HG02763 (cell line): Measurements from ENCODE around the gene TSPAN2.
"Not testable (repeated sequence)": the region's sequence is repeated elsewhere in the genome, so short reads cannot be mapped to it uniquely, and the experiment has no call there.

Experiments
- ATAC-seq: cut with Tn5 transposase; IDR thresholded peaks from one replicate; pipeline ENCODE4 v1.9.1; 2021; ENCODE audit warnings: mild to moderate bottlenecking, moderate library complexity; ENCODE audit not compliant: unreplicated experiment

Gene TSPAN2

GRCh38 chr1:115046751-115047150 is 42.6 kb downstream of the TSPAN2 start:
- no peak for ATAC-seq

GRCh38 chr1:115041654-115042053 is 47.6 kb downstream of the TSPAN2 start:
- no peak for ATAC-seq

- ATAC-seq, result no peak
These were observed 48.8 kb downstream of the TSPAN2 start for GRCh38 chr1:115040501-115040900.

- ATAC-seq, result no peak
These were observed 52.3 kb downstream of the TSPAN2 start for GRCh38 chr1:115036814-115037507.

- ATAC-seq, result no peak
These were observed 53.7 kb downstream of the TSPAN2 start for GRCh38 chr1:115035652-115036051.

GRCh38 chr1:115031595-115031994 is 57.7 kb downstream of the TSPAN2 start:
- no peak for ATAC-seq

GRCh38 chr1:115029526-115029925 is 59.8 kb downstream of the TSPAN2 start, which contains the start of gene TSHB:
Gene TSHB, plus strand, starts transcription at chr1:115029826. Its CDS starts 3,537 bp downstream, at chr1:115033363.
- no peak for ATAC-seq

- no peak for ATAC-seq
These were observed 65.7 kb downstream of the TSPAN2 start for GRCh38 chr1:115023593-115023992.

- ATAC-seq, result no peak
These were observed 68.2 kb downstream of the TSPAN2 start for GRCh38 chr1:115021145-115021544.

GRCh38 chr1:115019549-115019948 is 69.8 kb downstream of the TSPAN2 start:
- not testable (repeated sequence) for ATAC-seq

- no peak for ATAC-seq
These were observed 75.5 kb downstream of the TSPAN2 start for GRCh38 chr1:115013792-115014191.

- ATAC-seq, result no peak
These were observed 76.9 kb downstream of the TSPAN2 start for GRCh38 chr1:115012434-115012833.

GRCh38 chr1:115012006-115012405 is 77.3 kb downstream of the TSPAN2 start:
- ATAC-seq, result no peak

GRCh38 chr1:115006191-115006590 is 83.1 kb downstream of the TSPAN2 start:
- ATAC-seq, result no peak
